H1 (cell line): Measurements from ENCODE around the gene EGR2. TPM values are rescaled to one million over a fixed set of nuclear protein-coding genes. Genes with fewer than 3 reads are reported as not detected.

Experiments used
- CTCF ChIA-PET: fragments of 300-600 bp; sonication (Branson Sonifier 250); formaldehyde crosslinking; loops from one replicate; lab custom pipeline; 2021; ENCODE audit not compliant: partially characterized antibody; lab: Charles Lee
- POLR2A ChIA-PET: fragments of 300-600 bp; sonication (Branson Sonifier 250); formaldehyde crosslinking; loops from one replicate; lab custom pipeline; 2021; ENCODE audit warnings: inconsistent platforms; ENCODE audit not compliant: partially characterized antibody; lab: Charles Lee
- DNase-seq, 2 experiments: peaks; one replicate each; pipeline versions ENCODE4 v3.0.0 to v3.0.0-alpha.2; 2010 to 2022; ENCODE audit warnings: low spot score in 2 of 2, low read depth in 1 of 2, mixed read lengths in 1 of 2
- FAIRE-seq: peaks from 2 replicates; lab custom pipeline; 2011; peaks lifted over from hg19 to GRCh38; lab: Jason Lieb, UNC
- H2AFZ ChIP-seq: 2 replicates; pipeline ENCODE4 v1.8.1; 2012; ENCODE audit warnings: low read length, inconsistent platforms
- H2AK5ac ChIP-seq: 2 replicates; pipeline ENCODE4 v1.6.1; 2013; ENCODE audit warnings: low read depth, low read length
- H2BK120ac ChIP-seq: replicated peaks from 2 replicates; pipeline ENCODE3; 2013; ENCODE audit warnings: low read depth, low read length, inconsistent platforms
- H2BK12ac ChIP-seq: 2 replicates; pipeline ENCODE4 v1.6.1; 2013; ENCODE audit warnings: low read depth, low read length
- H2BK15ac ChIP-seq: 2 replicates; pipeline ENCODE4 v1.6.1; 2013; ENCODE audit warnings: low read length
- H2BK20ac ChIP-seq: 2 replicates; pipeline ENCODE4 v1.6.1; 2013; ENCODE audit warnings: low read length
- H2BK5ac ChIP-seq: 2 replicates; pipeline ENCODE4 v1.6.1; 2013; ENCODE audit warnings: low read depth, low read length
- H3K14ac ChIP-seq: 2 replicates; pipeline ENCODE4 v1.6.1; 2013; ENCODE audit warnings: inconsistent platforms; ENCODE audit not compliant: insufficient read length
- H3K18ac ChIP-seq: 2 replicates; pipeline ENCODE4 v1.6.1; 2013; ENCODE audit warnings: low read length; ENCODE audit errors: extremely low read depth
- H3K23ac ChIP-seq: 2 replicates; pipeline ENCODE4 v1.6.1; 2013; ENCODE audit warnings: inconsistent platforms; ENCODE audit not compliant: insufficient read length
- H3K23me2 ChIP-seq: 2 replicates; pipeline ENCODE4 v1.6.1; 2013; ENCODE audit warnings: low read depth, low read length
- H3K27ac ChIP-seq: 2 replicates; pipeline ENCODE4 v1.6.1; 2011; ENCODE audit warnings: low read depth, low read length, inconsistent platforms
- H3K27me3 ChIP-seq, 4 experiments: replicated peaks in 1 of 4; 1 replicate in 1 of 4; 2 replicates in 3 of 4; pipeline versions ENCODE4 v1.6.1 to v1.8.1; 2011 to 2013; ENCODE audit warnings: low read length in 3 of 4, mild to moderate bottlenecking in 3 of 4, inconsistent platforms in 2 of 4, mixed read lengths in 2 of 4, moderate library complexity in 1 of 4; ENCODE audit not compliant: control insufficient read depth in 3 of 4, insufficient read depth in 3 of 4; ENCODE audit errors: extremely low read depth in 1 of 4
- H3K36me3 ChIP-seq, 4 experiments: 2 replicates each; pipeline versions ENCODE4 v1.6.1 to v1.8.1; 2011 to 2013; ENCODE audit warnings: mild to moderate bottlenecking in 4 of 4, low read length in 3 of 4, moderate library complexity in 2 of 4, control low read depth in 1 of 4, inconsistent platforms in 1 of 4; ENCODE audit not compliant: insufficient read depth in 4 of 4, control insufficient read depth in 2 of 4
- H3K4ac ChIP-seq: replicated peaks from 2 replicates; pipeline ENCODE3; 2013; ENCODE audit warnings: low read length, low read depth, mixed read lengths, inconsistent platforms; ENCODE audit not compliant: insufficient read length
- H3K4me1 ChIP-seq, 4 experiments: replicated peaks in 1 of 4; 1 replicate in 1 of 4; 2 replicates in 3 of 4; pipeline versions ENCODE4 v1.6.1 to v1.8.1; 2011 to 2013; ENCODE audit warnings: low read length in 3 of 4, inconsistent platforms in 2 of 4, mixed read lengths in 1 of 4; ENCODE audit not compliant: insufficient read depth in 4 of 4, control insufficient read depth in 3 of 4
- H3K4me2 ChIP-seq, 2 experiments: 2 replicates each; pipeline versions ENCODE4 v1.6.1 to v1.8.1; 2011 to 2013; ENCODE audit warnings: low read depth in 2 of 2, low read length in 2 of 2, control low read depth in 1 of 2, inconsistent platforms in 1 of 2, mild to moderate bottlenecking in 1 of 2; ENCODE audit not compliant: insufficient read depth in 1 of 2
- H3K4me3 ChIP-seq, 4 experiments: fragments of 200-600, 300-600 bp in 1 of 4; sonication (generic), shearing (Covaris generic), sonication (Bioruptor Twin) in 1 of 4; 2 replicates each; pipeline versions ENCODE4 v1.5.1 to v1.8.1; 2011 to 2016; ENCODE audit warnings: low read length in 4 of 4, low read depth in 3 of 4, control low read depth in 2 of 4, inconsistent platforms in 2 of 4, mild to moderate bottlenecking in 2 of 4, mixed read lengths in 1 of 4, moderate library complexity in 1 of 4; ENCODE audit not compliant: insufficient read depth in 2 of 4; ENCODE audit errors: extremely low read depth in 1 of 4
- H3K56ac ChIP-seq: replicated peaks from 2 replicates; pipeline ENCODE3; 2013; ENCODE audit warnings: low read depth, mild to moderate bottlenecking, mixed read lengths, low read length, inconsistent platforms; ENCODE audit not compliant: insufficient read length
- H3K79me1 ChIP-seq: 2 replicates; pipeline ENCODE4 v1.6.1; 2013; ENCODE audit warnings: low read depth, low read length, control low read depth
- H3K79me2 ChIP-seq, 2 experiments: 2 replicates each; pipeline versions ENCODE4 v1.6.1 to v1.8.1; 2012 to 2013; ENCODE audit warnings: low read length in 2 of 2, mild to moderate bottlenecking in 2 of 2, inconsistent platforms in 1 of 2; ENCODE audit not compliant: insufficient read depth in 2 of 2, control insufficient read depth in 1 of 2
- H3K9ac ChIP-seq, 4 experiments: replicated peaks in 1 of 4; 1 replicate in 1 of 4; 2 replicates in 3 of 4; pipeline versions ENCODE4 v1.6.1 to v1.8.1; 2011 to 2013; ENCODE audit warnings: low read depth in 3 of 4, low read length in 3 of 4, control low read depth in 2 of 4, mild to moderate bottlenecking in 2 of 4, moderate library complexity in 2 of 4, inconsistent platforms in 1 of 4; ENCODE audit errors: extremely low read depth in 1 of 4
- H3K9me3 ChIP-seq, 2 experiments: 2 replicates each; pipeline versions ENCODE4 v1.6.1 to v1.8.1; 2012 to 2013; ENCODE audit warnings: mild to moderate bottlenecking in 2 of 2, moderate library complexity in 2 of 2, control low read depth in 1 of 2, inconsistent platforms in 1 of 2, low read depth in 1 of 2, low read length in 1 of 2, mixed read lengths in 1 of 2; ENCODE audit not compliant: insufficient read depth in 2 of 2
- H4K20me1 ChIP-seq, 2 experiments: replicated peaks in 1 of 2; 2 replicates each; pipeline versions ENCODE3 to v1.8.1; 2011 to 2013; ENCODE audit warnings: inconsistent platforms in 2 of 2, low read length in 2 of 2, mild to moderate bottlenecking in 1 of 2; ENCODE audit not compliant: insufficient read depth in 2 of 2, control insufficient read depth in 1 of 2
- H4K5ac ChIP-seq: 2 replicates; pipeline ENCODE4 v1.6.1; 2013; ENCODE audit warnings: low read length, low read depth, mixed read lengths, inconsistent platforms; ENCODE audit not compliant: insufficient read length
- H4K8ac ChIP-seq: 2 replicates; pipeline ENCODE4 v1.8.0; 2013; ENCODE audit warnings: mild to moderate bottlenecking, moderate library complexity, low read length, inconsistent platforms; ENCODE audit not compliant: insufficient read depth; ENCODE audit errors: extremely low read depth
- H4K91ac ChIP-seq: replicated peaks from 2 replicates; pipeline ENCODE3; 2013; ENCODE audit warnings: low read length, mixed read lengths, inconsistent platforms; ENCODE audit not compliant: insufficient read length
- ASH2L ChIP-seq: fragments of 200-600, 300-600 bp; sonication (generic); IDR thresholded peaks from one replicate; pipeline ENCODE4 v1.7.1; 2017; ENCODE audit warnings: low read length
- CREB1 ChIP-seq: IDR thresholded peaks from 2 replicates; pipeline ENCODE4 v1.6.1; 2012; ENCODE audit warnings: inconsistent platforms
- CTBP2 ChIP-seq: IDR thresholded peaks from 2 replicates; pipeline ENCODE4 v1.7.0; 2011; ENCODE audit warnings: borderline replicate concordance, mild to moderate bottlenecking, moderate library complexity, mixed read lengths, low read length; ENCODE audit not compliant: insufficient read depth, insufficient read length
- EP300 ChIP-seq, 2 experiments: IDR thresholded peaks; 1 replicate in 1 of 2; 2 replicates in 1 of 2; pipeline ENCODE4 v1.6.1; 2011 to 2012; ENCODE audit warnings: low read depth in 2 of 2, low read length in 2 of 2, mild to moderate bottlenecking in 2 of 2, borderline replicate concordance in 1 of 2, inconsistent platforms in 1 of 2, moderate library complexity in 1 of 2
- POLR2AphosphoS5 ChIP-seq: IDR thresholded peaks from 2 replicates; pipeline ENCODE4 v1.6.1; 2011; ENCODE audit warnings: low read depth, low read length
- RNF2 ChIP-seq: fragments of 200-900, 300-1000 bp; sonication (generic); IDR thresholded peaks from 2 replicates; pipeline ENCODE4 v1.7.1; 2016; ENCODE audit warnings: borderline replicate concordance, low read depth, mild to moderate bottlenecking, antibody characterized with exemption, low read length; ENCODE audit not compliant: poor library complexity, severe bottlenecking; ENCODE audit errors: missing control alignments
- TBP ChIP-seq: IDR thresholded peaks from 2 replicates; pipeline ENCODE4 v1.6.1; 2011; ENCODE audit warnings: low read depth, low read length, improper control_type of control experiment
- WGBS, 2 experiments: shearing (Covaris generic) in 1 of 2; methylation state at CpG; one replicate each; pipeline versions ENCODE4 v1.1.6 to v1.1.7; 2013 to 2015; ENCODE audit warnings: low lambda C conversion rate in 2 of 2, mixed read lengths in 2 of 2, inconsistent platforms in 1 of 2, low coverage in 1 of 2, missing lambda C conversion rate in 1 of 2; ENCODE audit not compliant: insufficient replicate concordance in 2 of 2, insufficient coverage in 1 of 2, insufficient read length in 1 of 2; ENCODE audit errors: extremely low coverage in 1 of 2, missing lambda C conversion rate in 1 of 2; 5-methylcytosine and 5-hydroxymethylcytosine counted together
- polyA plus RNA-seq, 7 experiments: library from polyadenylated mRNA; depleted of rRNA in 3 of 7; stranded (reverse) in 5 of 7; unstranded in 2 of 7; fragments of >200 nt in 5 of 7; fragments of 200-250 nt in 2 of 7; gene quantifications; 1 replicate in 5 of 7; 2 replicates in 1 of 7; 4 replicates in 1 of 7; pipeline versions ENCODE4 v1.2.1 to v1.2.3, GENCODE V29; 2011 to 2013; ENCODE audit warnings: missing spikeins in 2 of 7, mixed read lengths in 2 of 7
- total RNA-seq: library from RNA; stranded (reverse); fragmentation: NEBNext Ultra II Directional; extraction: Animal tissue kit (Norgen Biotek cat#: 25700); gene quantifications from 2 replicates; pipeline ENCODE4 v1.2.1, GENCODE V29; 2021

EGR2 gene
- total and polyA plus RNA-seq, 2 of the 8 experiments (the other 6 are each of a cell fraction or from before 2014, with no cell fraction given) = 1.3 to 2.1 TPM

- H3K79me1 ChIP-seq = no peaks in the 10 kb centered on the region
- H2AFZ ChIP-seq = no peak overlapping the region
- no peak overlapping the region for H3K9ac ChIP-seq
- H2BK20ac ChIP-seq = no peak overlapping the region
- H3K79me2 ChIP-seq = no peaks in the 10 kb centered on the region
- FAIRE-seq = no peak
- no peak overlapping the region for H3K4me3 ChIP-seq
- H3K27me3 ChIP-seq = no peaks in the 10 kb centered on the region
- H3K36me3 ChIP-seq = no peaks in the 10 kb centered on the region
- no peaks in the 10 kb centered on the region for H3K4me1 ChIP-seq
- no peak overlapping the region for H3K4ac ChIP-seq
- H2BK15ac ChIP-seq = no peak overlapping the region
- no peak overlapping the region for H4K5ac ChIP-seq
- H3K27ac ChIP-seq = no peak overlapping the region
- 85% methylated on average over 7 of the region's 7 CpGs; no CpG with 5 or more reads in 1 of the 2 experiments for WGBS, 2 experiments
- no peak overlapping the region for H3K18ac ChIP-seq
- no peak for DNase-seq
- no peaks in the 10 kb centered on the region for H3K9me3 ChIP-seq
- H3K4me2 ChIP-seq = no peak overlapping the region
- no peak overlapping the region for H2BK5ac ChIP-seq
- POLR2A ChIA-PET = interaction anchor here (0.6 kb wide), 1 partner anchor 268 kb away, joined by 4 read pairs; no protein-coding TSS in a partner anchor
- no peak overlapping the region for H3K23ac ChIP-seq
- no peak overlapping the region for H4K91ac ChIP-seq
- CTCF ChIA-PET = interaction anchor here (1.0 kb wide), 1 partner anchor 234 kb away, joined by 3 read pairs; no protein-coding TSS in a partner anchor
- no peak overlapping the region for H4K8ac ChIP-seq
- no peak overlapping the region for H3K14ac ChIP-seq
- no peak overlapping the region for H2BK120ac ChIP-seq
- no peak overlapping the region for H3K56ac ChIP-seq
- no peak overlapping the region for H2BK12ac ChIP-seq
- H3K23me2 ChIP-seq = no peaks in the 10 kb centered on the region
- H2AK5ac ChIP-seq = no peak overlapping the region
- H4K20me1 ChIP-seq = no peaks in the 10 kb centered on the region
- TF ChIP-seq CREB1 = no peak
- no peak for TF ChIP-seq EP300 (IDR thresholded peaks at IDR 0.05; ENCODE audit: borderline replicate concordance in 1 of 2, low read depth in 2 of 2, low read length in 2 of 2)
- no peak for TF ChIP-seq POLR2AphosphoS5
- TF ChIP-seq TBP = no peak
- TF ChIP-seq ASH2L = no peak
- TF ChIP-seq RNF2 = no peak
- TF ChIP-seq CTBP2 = no peak
Observed at GRCh38 chr10:62844280-62845011, 28.3 kb upstream of the EGR2 start.
